Hippocampal formation (tissue), 2 donors: ENCODE data around the gene DENND1B.

Experiments used
- DNase-seq, 2 donors: peaks; one replicate each; lab custom pipeline; 2025; lab: John Stamatoyannopoulos, UW

The DENND1B gene, protein sequence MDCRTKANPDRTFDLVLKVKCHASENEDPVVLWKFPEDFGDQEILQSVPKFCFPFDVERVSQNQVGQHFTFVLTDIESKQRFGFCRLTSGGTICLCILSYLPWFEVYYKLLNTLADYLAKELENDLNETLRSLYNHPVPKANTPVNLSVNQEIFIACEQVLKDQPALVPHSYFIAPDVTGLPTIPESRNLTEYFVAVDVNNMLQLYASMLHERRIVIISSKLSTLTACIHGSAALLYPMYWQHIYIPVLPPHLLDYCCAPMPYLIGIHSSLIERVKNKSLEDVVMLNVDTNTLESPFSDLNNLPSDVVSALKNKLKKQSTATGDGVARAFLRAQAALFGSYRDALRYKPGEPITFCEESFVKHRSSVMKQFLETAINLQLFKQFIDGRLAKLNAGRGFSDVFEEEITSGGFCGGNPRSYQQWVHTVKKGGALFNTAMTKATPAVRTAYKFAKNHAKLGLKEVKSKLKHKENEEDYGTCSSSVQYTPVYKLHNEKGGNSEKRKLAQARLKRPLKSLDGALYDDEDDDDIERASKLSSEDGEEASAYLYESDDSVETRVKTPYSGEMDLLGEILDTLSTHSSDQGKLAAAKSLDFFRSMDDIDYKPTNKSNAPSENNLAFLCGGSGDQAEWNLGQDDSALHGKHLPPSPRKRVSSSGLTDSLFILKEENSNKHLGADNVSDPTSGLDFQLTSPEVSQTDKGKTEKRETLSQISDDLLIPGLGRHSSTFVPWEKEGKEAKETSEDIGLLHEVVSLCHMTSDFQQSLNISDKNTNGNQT

DNA sequence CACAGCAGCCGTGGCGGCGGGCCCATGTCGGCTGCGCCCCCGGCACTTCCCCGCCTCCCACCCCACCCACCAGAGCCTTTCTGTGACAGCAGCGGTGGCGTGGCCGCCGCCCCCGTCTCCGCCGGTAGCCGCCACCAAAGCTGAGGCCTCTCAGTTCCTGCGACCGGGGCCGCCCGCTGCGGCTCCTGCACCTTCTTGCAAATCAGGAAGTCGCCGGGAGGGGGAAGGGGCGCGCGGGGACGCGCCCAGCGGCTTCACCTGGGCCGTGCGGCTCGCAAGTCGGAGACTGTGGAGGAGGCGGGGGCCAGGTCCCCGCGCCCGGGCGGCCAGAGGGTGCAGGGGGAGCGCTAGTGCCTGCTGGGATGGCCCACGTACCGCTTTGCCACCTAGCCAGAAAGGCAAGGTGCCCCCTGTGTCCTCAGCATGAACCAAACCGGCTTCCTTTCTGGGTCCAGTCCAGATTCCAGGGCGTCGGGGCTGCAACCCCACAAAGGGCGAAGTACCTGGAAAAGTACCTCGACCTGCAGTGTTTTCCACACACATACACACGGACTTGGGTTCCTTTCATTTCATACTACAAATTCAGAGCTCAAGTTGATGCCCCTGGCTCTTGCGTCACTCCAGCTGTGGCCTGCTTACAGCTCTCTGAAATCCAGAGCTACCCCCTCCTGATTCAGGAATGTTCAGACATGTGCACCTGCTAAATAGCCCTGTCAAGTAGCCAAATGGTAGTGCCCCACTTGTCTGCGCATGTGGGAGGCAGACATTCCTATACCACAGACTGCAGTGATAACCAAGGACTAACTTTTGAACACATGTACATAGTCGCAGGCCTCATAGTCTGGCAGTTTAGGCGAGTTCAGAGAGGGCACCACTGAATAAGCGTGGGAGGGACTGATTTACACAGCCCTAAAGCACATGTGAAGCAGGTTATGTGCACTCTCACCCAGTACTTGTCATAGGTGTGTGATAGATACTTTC, at the start of gene DENND1B:
Gene DENND1B (minus strand): TSS at position 199 of the 981 bp plus-strand sequence. CDS start 325 bp downstream, outside the sequence.
- peak in 1 of 2 donors; percentile 45 for DNase-seq

DNA sequence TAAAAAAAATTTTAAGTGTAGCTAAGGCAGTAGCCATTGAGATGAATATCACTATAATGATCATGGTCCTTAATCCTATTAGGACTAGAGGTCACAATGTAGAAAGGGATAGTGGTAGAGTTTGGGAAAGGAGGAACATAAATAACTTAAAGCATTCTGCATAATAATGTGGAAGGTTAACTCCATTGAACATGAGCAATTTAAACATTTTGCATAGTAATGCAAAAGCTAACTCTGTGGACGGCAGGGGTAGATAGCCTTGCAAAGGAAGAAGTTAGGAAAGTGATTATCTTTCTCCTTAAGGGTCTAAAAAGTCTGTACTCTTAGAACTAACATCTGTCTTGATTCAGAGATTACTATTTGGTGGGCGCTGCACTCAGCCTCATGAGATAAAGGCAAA, 39.0 kb upstream of the DENND1B start:
- DNase-seq = no peak

DNA sequence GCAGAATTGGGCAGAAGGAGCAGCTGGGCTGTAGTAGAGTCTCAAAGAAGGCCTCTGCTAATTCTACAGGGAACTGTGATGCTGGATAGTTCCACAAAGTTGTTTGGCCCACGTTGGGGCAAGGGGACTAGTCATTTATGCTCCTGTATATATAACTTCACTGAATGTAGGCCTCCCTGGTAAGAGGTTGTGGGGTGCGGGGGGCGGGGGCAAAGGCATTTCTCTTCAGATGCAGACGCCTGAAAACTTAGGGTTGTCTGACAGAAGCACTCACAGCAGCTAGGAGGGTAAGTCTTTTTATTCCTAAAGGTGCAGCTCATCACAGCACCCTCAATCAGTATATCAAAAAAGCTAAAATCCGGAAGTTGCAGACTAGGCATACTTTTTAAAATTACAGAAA, 38.5 kb upstream of the DENND1B start:
- DNase-seq = no peak

DNA sequence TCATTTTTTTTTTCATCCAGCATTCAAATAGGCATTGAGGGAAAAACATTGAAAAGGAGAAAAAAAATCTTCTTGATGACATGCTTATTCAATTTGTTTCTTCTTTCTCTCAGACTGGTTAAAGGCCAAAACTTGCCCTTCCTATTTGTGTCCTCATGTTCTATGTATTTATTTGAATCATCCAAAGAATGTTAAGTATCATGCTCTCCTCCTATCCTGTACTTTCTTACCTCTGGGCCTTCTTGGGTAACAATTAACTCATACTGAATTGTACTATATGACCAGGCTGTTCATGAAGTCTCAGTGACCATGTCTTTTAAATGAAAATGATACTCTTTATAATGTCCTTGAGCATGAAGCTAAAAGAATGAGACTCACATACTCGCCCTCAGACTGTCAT, 36.5 kb upstream of the DENND1B start:
- no peak for DNase-seq

DNA sequence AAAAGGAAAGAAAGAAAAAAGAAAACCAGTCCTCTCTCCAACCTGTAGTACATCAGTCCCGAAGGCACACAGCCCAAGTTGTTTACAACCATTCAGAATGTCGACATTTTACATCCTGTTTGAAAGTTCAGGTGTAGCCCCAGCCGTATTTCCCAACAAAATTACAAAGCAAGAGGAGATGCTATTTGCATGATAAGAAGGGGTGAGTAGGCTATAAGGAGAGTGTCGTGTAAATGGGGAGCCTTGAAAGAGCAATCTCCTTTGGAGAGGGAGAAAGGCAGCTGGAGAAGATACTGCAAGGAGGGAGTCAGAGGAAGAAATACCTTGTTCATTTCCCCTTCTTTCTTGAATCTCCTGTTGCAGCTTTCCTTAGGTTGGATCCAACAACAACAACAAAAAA, 35.5 kb upstream of the DENND1B start:
- no peak for DNase-seq

DNA sequence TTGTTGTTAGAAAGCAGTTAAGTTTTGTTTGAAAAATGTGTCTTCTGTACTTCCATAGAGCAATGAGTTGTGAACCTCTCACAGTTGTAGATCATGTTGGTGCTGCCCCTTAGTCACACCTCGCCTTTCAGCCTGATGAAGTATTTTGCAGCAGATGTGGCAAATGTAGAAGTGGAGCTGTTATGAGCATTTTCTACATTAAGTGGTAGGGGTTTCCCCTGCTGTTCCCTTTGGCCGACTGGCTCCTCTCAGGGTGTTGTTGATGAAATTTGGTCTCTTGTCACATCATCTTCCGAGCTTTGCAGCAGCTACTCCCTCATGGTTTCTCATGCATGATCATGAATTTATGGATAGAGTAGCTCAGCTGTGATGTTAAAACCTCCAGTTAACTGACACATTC, 33.6 kb upstream of the DENND1B start:
- no peak for DNase-seq

DNA sequence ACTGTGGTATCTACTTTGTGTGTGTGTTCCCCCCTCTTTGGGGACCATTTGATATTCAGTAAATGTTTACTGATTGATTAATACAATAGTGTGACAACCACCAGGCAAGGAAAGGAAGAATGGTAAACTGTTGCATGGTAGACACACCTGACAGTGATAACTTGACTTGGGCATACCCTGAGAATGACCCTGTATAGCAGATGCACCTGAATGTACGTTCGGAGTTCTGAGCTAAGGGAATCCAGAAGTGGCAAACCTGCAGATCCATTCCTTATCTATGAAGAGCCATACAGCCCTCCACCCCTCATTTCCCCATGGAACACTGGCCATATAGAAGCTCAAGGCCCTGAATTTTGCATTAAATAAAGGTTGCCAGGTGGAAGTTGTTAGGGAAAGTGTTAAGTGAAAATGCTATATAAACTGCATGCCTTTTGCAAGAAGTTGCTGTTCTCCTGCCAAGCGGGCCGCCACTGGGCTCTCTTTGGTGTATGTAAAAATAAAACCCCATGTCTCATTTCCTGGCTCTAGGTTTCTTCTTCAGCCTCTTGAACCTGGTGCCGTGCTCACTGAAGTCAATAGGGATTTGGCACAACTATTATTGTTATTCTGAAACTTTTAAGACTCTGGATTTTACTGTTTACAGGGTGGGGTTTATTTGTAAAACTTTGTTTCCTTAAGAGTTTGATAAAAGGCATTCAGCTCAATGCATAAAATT, 32.6 kb upstream of the DENND1B start:
- DNase-seq = no peak

DNA sequence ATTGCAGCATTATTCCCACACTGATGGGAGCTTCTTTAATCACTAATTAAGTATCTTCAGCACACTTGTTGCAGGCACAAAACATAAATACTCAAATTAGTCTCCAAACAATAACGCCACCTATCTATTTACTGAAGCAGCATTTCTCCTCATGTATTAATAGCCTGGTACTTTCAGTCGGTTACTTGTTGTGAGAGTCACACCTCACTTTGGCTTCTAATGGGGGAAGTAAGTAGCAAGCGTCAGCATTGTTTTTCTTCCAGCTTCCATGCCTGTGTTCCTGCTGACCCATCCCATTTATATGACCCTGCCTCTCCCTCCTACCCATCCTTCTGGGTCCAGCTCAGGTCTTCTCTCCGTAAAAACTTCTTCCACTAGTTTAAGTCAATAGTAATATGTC, 31.9 kb upstream of the DENND1B start:
- DNase-seq = no peak

DNA sequence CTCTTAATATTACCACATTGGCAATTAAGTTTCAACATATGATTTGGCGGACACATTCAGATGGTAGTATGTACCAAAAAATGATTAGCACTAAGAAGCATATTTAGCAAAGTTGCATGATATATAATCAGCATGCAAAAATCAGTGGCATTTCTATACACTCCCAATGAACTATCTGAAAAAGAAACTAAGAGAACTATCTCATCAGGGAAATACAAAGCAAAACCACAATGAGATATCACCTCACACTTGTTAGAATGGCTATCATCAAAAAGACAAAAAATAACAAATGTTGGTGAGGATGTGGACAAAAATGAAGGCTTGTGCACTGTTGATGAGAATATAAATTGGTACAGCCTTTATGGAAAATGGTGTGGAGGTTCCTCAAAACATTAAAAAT, 31.4 kb upstream of the DENND1B start:
- DNase-seq = no peak

DNA sequence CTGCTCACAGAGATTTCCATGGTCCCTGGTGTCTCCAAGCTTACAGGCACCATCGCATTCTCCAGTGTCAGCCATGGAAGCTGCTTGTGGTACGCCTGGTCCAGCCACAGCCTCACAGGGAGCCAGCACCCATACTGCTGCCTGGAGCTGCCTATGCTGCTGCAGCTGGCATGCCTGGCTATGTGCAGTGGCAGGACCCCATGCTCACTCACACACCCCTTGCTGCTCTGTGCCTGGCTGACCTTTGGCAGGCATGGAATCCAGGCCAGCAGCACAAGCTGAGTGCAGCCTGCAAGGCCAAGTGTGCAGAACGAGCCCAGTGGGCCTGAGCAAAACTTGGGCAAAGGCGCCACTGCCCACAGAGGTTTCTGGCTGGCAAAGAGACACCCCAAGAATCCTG, 26.4 kb upstream of the DENND1B start:
- no peak for DNase-seq

DNA sequence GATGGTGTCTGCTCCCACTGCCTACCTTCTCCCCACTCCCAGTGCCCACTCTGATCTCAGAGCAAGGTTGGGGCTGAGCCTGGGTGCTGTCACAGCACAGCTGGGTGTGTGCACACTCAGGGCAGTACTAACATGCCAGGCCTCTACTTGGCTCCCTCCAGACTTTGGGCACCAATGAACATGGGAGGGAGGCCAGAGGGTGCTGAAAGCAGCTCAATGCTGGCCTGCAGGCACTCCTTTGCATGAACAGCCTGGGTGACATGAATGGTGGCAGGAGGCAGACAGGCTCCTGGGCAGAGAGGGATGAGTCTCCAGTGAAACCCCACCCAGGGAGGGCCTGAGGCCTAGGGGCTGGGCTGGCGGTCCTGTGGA, 25.8 kb upstream of the DENND1B start:
- DNase-seq = no peak

DNA sequence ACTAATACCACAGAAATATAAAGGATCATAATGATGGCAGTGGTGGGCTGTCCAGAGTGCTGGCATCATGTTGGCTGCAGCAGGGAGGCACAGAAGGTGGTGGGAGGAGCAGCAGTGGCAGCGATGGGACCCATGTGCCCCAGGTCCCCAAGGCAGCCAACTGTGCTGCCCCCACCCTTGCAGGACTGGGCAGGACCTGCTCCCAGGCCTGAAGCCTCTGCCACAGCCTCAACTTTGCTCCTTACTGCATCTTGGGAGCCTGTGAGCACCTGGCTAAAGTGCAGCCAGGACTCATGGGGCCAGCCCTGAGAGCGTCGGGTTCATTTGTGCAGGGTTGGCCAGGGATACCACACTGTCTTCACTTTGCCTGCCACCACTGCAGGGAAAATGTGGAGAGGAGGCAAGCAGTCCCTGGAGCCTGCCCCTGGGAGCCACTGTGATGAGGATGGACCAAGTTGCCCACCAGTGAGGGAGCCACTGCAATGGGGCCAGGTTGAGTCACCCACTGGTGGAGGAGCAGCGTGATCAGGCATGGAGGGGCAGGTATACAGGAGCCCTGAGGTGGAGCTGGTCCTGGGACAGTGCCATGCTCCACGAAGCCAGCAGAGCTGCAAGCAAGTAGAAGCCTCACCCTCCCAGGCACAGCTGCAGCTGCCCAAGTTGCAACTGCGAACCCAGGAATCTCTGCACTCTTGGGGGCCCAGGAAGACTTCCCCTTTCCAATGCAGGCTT, 25.3 kb upstream of the DENND1B start:
- DNase-seq = no peak

DNA sequence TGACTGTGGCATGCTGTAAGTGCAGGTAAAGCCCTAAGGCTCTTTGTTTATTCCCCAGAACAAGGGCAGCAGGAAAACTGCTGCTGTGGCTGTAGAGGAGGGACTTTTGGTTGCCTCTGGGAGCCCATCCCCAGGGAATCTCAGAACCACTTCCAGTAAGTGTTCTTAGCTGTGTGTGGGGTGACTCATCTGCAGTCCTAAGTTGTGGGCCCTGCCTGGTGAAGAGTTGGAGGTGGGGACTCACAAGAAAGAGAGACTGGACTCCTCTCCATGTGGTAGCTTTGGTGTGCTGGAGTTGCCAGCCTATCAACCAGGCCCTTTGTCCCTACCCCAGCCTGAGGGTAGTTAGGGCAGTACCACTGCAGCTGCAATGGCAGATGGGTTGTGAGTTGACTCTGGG, 24.0 kb upstream of the DENND1B start:
- no peak for DNase-seq

DNA sequence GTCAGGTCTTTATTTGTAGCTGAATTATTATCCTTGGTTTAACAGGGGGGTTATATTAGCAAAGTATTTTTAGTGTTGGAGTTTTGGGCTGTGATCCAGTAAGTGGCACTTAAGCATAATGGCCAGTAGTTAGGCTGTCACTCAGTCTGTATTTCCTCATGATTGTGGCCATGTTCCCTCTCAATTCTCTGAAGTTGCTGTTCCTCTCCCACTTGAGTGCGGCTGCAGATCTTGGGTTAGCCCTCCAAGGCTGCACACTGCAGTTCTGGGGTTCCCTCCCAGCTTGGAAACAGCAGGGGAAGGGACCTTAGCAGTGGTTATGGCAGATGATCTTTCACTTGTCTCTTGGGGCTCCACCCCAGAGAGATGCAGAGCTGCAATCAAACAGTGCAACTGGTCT, 23.2 kb upstream of the DENND1B start:
- no peak for DNase-seq

DNA sequence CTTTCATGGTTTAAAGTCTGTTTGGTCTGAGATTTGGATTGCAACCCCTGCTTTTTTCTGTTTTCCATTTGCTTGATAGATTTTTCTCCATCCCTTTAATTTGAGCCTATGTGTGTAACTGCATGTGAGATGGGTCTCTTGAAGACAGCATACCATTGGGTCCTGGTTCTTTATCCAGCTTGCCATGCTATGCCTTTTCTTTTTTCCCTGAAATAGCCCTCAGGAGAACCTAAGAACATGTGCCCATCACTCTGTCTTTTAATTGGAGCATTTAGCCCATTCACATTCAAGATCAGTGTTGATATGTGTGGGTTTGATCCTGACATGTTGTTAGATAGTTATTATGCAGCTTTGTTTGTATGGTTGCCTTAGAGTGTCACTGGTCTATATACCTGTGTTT, 21.7 kb upstream of the DENND1B start:
- DNase-seq = no peak

DNA sequence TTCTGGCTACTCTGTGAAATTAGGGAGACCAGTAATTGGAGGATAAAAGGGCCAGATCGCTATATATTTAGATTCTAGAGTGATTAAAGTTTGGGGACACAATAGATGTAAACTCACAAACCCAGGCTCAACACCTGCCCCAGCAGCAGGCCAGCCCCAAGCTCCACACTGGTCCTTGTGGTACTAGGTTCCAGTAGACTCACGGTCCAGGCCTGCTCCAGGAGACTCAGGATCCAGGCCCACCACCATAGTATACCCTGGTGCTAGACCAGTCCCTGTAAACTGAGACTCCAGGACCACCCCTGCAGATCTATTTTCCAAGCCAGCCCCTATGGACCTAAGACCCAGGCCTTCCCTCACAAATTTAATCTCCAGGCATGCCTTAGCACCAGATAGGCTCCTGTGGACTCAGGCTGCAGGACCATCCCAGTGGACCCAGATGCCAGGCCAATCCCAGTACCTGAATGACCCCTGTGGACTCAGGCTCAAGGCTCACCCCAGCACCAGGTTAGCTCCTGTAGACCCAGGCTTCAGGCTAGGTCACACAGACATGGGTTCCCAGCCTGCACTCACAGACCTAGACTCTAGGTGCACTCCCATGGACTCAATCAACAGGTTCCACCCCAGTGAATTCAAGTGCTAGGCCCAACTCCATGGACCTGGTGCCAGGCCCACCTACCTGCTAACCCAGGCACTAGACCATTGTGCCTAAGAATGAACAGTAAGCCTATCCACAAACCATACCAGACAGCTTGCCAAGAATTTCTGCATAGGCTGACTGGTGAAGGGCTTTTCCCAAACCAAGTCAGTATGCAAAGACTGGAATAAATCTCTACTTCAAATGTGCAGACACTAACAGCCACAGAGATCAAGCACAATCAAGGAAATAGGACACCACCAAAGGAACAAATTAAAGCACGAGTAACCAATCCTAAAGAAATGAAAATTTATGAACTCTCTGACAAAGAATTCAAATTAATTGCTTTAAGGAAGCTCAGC, 13.8 kb upstream of the DENND1B start:
- DNase-seq = no peak

DNA sequence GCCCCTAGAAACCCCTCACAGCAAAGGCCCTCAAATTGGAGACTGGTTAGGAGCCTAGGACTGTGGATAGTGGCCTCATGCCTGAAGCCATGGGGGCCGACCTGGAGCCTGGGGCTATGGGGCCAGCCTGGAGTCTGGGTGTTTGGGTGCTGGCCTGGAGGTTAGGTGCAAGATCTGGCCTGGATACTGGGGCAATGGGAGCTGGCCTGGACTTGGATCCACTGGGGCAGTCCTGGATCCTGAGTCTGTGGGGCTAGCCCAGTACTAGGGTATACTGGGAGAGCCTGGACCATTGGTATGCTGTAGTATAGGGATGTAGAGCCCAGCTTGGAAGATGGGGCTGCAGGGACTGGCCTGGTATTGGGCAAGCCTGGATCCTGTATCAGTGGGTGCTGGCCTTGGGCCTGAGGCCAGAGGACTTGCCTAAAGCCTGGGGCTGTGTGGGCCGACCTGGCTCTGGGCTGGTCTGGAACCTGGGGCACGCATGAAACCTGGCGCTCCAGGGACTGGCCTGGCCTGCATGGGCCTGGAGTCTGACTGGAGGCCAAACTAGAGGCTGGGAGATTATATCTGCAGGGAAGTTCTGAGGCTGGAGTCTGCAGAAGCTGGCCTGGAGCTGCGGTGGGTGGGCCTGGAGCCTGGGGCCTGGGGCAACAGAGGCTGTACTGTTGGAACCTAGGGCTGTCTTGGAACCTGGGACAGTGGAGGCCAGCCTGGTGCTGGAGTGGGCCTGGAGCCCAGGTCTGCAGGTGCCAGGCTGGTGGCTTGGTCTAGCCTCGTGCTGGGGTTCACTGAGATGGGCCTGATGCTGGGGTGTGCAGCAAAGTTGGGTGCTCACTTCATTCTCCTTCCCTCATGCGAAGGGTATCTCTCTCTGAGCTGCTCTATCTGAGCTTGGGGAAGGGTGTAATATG, 12.6 kb upstream of the DENND1B start:
- no peak for DNase-seq

DNA sequence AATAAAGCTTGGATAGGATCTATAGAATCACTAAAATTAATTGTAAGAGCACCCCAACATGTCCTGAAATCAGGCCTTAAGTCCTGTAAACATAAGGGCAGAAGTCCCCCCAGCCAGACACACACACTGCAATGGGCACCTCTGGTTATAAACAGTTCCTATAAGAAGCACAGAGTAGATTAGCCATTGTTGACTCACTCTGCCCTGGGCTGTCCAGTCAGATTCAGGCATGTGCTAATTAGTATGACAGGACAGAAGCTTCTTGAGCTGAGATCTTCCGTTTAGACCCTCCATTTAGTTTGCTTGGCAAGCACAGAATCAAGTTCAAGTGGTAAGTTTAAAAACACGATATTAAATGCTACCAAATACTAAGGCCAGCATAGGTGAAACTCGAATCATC, 11.8 kb upstream of the DENND1B start:
- DNase-seq = no peak

DNA sequence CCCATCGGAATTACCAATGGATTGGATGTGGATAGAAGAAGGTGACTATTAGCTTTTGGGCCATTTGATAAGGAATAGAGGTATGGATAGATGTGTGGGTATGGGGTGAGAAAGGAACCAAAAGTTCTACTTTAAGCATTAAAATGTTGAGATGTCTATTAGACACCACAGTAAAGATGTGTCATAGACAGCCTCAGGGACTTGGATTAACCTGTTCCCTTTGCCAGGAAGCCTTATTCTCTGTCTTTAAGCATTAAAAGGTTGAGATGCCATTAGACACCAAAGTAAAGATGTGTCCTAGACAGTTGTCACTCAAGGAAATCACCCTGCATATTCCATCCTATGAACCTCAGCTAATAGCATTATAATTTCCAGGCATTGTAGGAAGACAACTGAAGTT, 11.0 kb upstream of the DENND1B start:
- no peak for DNase-seq
